Vagina (tissue), 2 donors: ENCODE data around the gene PRR18.

ENCODE experiments used
- CTCF ChIP-seq, 3 experiments: fragments of 450-650 bp in 2 of 3; fragments of 200-600 bp in 1 of 3; sonication (generic) in 1 of 3; IDR thresholded peaks; one replicate each; pipeline ENCODE4 v1.5.1; 2017 to 2019; ENCODE audit warnings: antibody characterized with exemption in 3 of 3, mild to moderate bottlenecking in 2 of 3, moderate library complexity in 2 of 3
- POLR2A ChIP-seq, 2 donors: fragments of 450-650 bp; IDR thresholded peaks; one replicate each; pipeline ENCODE4 v1.6.1; 2017; ENCODE audit warnings: antibody characterized with exemption in 2 of 2, mild to moderate bottlenecking in 2 of 2, moderate library complexity in 2 of 2
- POLR2AphosphoS5 ChIP-seq, 2 donors: sonication (generic); formaldehyde crosslinking; IDR thresholded peaks; one replicate each; pipeline ENCODE4 v1.9.0; 2017; ENCODE audit warnings: antibody characterized with exemption in 2 of 2, mild to moderate bottlenecking in 2 of 2, low read depth in 1 of 2; ENCODE audit not compliant: insufficient read depth in 1 of 2

- no peak for TF ChIP-seq POLR2AphosphoS5 (IDR thresholded peaks at IDR 0.05; ENCODE audit: insufficient read depth in 1 of 2, low read depth in 1 of 2)
- no peak for TF ChIP-seq CTCF (IDR thresholded peaks at IDR 0.05)
- no peak for TF ChIP-seq POLR2A (IDR thresholded peaks at IDR 0.05)
Observed at GRCh38 chr6:166286839-166287271, 21.3 kb downstream of the PRR18 start.
